Stimulated activated CD8-positive, alpha-beta memory T cell treated with anti-CD3 and anti-CD28 coated beads, Interleukin-4, amount 100 ng/mL, for 1 hour (primary cell): ENCODE measurements around the gene GPHA2.
A peak's percentile ranks its signal among the peaks of the same experiment; 100 is the strongest.

ENCODE experiments used
- DNase-seq, 2 donors: peaks; one replicate each; pipeline ENCODE4 v3.0.0-alpha.2; 2020; ENCODE audit warnings: low read depth in 2 of 2, low spot score in 1 of 2

GPHA2 gene

GRCh38 chr11:64892411-64892831 lies 43.3 kb downstream of the GPHA2 start:
- DNase-seq = no peak

GRCh38 chr11:64891880-64892279 lies 43.8 kb downstream of the GPHA2 start:
- no peak for DNase-seq

GRCh38 chr11:64891215-64891848 lies 44.4 kb downstream of the GPHA2 start:
- no peak for DNase-seq

- no peak for DNase-seq
These were observed 45.2 kb downstream of the GPHA2 start for GRCh38 chr11:64890522-64890939.

GRCh38 chr11:64888729-64889511 lies 46.8 kb downstream of the GPHA2 start:
- no peak for DNase-seq

GRCh38 chr11:64888406-64888728 lies 47.3 kb downstream of the GPHA2 start:
- no peak for DNase-seq

GRCh38 chr11:64887757-64888405 lies 47.8 kb downstream of the GPHA2 start:
- peak; percentile 67 to 72 for DNase-seq

- DNase-seq = no peak
These were observed 48.4 kb downstream of the GPHA2 start for GRCh38 chr11:64887234-64887756.

GRCh38 chr11:64885367-64886286 lies 50.1 kb downstream of the GPHA2 start:
- DNase-seq = no peak
